Panc1 (cell line): ENCODE measurements around the gene LINGO4. TPM values are rescaled to one million over a fixed set of nuclear protein-coding genes. Genes with fewer than 3 reads are reported as not detected.

Source experiments
- ATAC-seq: fragments of 200-7000 bp; cut with Tn5 transposase; 2 replicates; pipeline ENCODE4 v1.9.1; 2020; ENCODE audit warnings: mild to moderate bottlenecking, moderate library complexity
- BruUV-seq: library from RNA; stranded (reverse); fragments of 400-500 nt; replicated peaks from 2 replicates; lab custom pipeline; 2021; lab: Mats Ljungman, UMichigan
- CTCF ChIA-PET: fragments of 300-600 bp; sonication (Branson Sonifier 250); formaldehyde crosslinking; loops from one replicate; lab custom pipeline; 2022; ENCODE audit warnings: antibody characterized with exemption; lab: Charles Lee
- POLR2A ChIA-PET: fragments of 300-600 bp; sonication (Branson Sonifier 250); formaldehyde crosslinking; loops from one replicate; lab custom pipeline; 2022; ENCODE audit warnings: antibody characterized with exemption; lab: Charles Lee
- DNase-seq: peaks from one replicate; pipeline ENCODE4 v3.0.0-alpha.2; 2010; ENCODE audit warnings: low read depth, low spot score
- H3K27ac ChIP-seq: 2 replicates; pipeline ENCODE4 v1.5.1; 2011; ENCODE audit warnings: mild to moderate bottlenecking, low read length, inconsistent platforms
- H3K27me3 ChIP-seq: fragments of 200-500 bp; sonication (Bioruptor generic); 2 replicates; pipeline ENCODE4 v1.6.0; 2014; ENCODE audit warnings: low read length, inconsistent platforms; ENCODE audit not compliant: control insufficient read depth, insufficient read depth
- H3K36me3 ChIP-seq: fragments of 200-500 bp; sonication (Bioruptor generic); 2 replicates; pipeline ENCODE4 v1.5.1; 2014; ENCODE audit warnings: inconsistent platforms, mild to moderate bottlenecking, low read length, moderate library complexity; ENCODE audit not compliant: control insufficient read depth, insufficient read depth
- H3K4me1 ChIP-seq: 2 replicates; pipeline ENCODE4 v1.5.1; 2011; ENCODE audit warnings: inconsistent platforms, mild to moderate bottlenecking, low read length, moderate library complexity; ENCODE audit not compliant: control insufficient read depth, insufficient read depth
- H3K4me3 ChIP-seq, 2 experiments: 2 replicates each; pipeline ENCODE4 v1.5.1; 2011 to 2012; ENCODE audit warnings: low read depth in 2 of 2, low read length in 2 of 2, mild to moderate bottlenecking in 2 of 2, inconsistent platforms in 1 of 2, moderate library complexity in 1 of 2
- H3K9me3 ChIP-seq: fragments of 200-500 bp; sonication (Bioruptor generic); 2 replicates; pipeline ENCODE4 v1.5.1; 2014; ENCODE audit warnings: low read depth, mild to moderate bottlenecking, inconsistent platforms, low read length, moderate library complexity; ENCODE audit not compliant: control insufficient read depth, insufficient read depth
- CTCF ChIP-seq: fragments of 450-650 bp; IDR thresholded peaks from 2 replicates; pipeline ENCODE4 v1.5.1; 2017; ENCODE audit warnings: mild to moderate bottlenecking
- POLR2AphosphoS5 ChIP-seq: IDR thresholded peaks from 2 replicates; pipeline ENCODE4 v1.6.1; 2012; ENCODE audit warnings: mild to moderate bottlenecking, low read depth, low read length, moderate library complexity
- SIN3A ChIP-seq: IDR thresholded peaks from 2 replicates; pipeline ENCODE4 v1.6.1; 2012; ENCODE audit warnings: low read depth, mild to moderate bottlenecking, low read length, moderate library complexity, borderline replicate concordance; ENCODE audit not compliant: insufficient read depth
- TCF7L2 ChIP-seq: IDR thresholded peaks from 2 replicates; pipeline ENCODE4 v1.6.1; 2011; ENCODE audit warnings: mild to moderate bottlenecking, low read depth, low read length, inconsistent platforms
- in situ Hi-C: cut with HindIII; loops from 2 replicates; pipeline ENCODE4 v1.10.0; 2016; ENCODE audit warnings: low sequenced_read_pairs, low pct_unique_long_range_greater_than_20kb
- intact Hi-C: fragments of 100-400 bp; cut with micrococcal nuclease; formaldehyde crosslinking; loops from one replicate; pipeline ENCODE4 v1.10.0; 2022; ENCODE audit not compliant: unreplicated experiment
- total RNA-seq: library from RNA; stranded (reverse); gene quantifications from one replicate; pipeline ENCODE4 v1.2.1, GENCODE V29; 2021; ENCODE audit not compliant: unreplicated experiment
- TF ChIP-seq, protein P1 (sequence below), 2 experiments: IDR thresholded peaks; 2 replicates each; pipeline ENCODE4 v1.6.1; 2011 to 2012; ENCODE audit warnings: low read depth in 2 of 2, control low read depth in 1 of 2, low read length in 1 of 2, mild to moderate bottlenecking in 1 of 2, moderate library complexity in 1 of 2; ENCODE audit not compliant: insufficient read depth in 1 of 2

The LINGO4 gene
- total RNA-seq, 1 experiment from 2014 or later, result not detected

DNA sequence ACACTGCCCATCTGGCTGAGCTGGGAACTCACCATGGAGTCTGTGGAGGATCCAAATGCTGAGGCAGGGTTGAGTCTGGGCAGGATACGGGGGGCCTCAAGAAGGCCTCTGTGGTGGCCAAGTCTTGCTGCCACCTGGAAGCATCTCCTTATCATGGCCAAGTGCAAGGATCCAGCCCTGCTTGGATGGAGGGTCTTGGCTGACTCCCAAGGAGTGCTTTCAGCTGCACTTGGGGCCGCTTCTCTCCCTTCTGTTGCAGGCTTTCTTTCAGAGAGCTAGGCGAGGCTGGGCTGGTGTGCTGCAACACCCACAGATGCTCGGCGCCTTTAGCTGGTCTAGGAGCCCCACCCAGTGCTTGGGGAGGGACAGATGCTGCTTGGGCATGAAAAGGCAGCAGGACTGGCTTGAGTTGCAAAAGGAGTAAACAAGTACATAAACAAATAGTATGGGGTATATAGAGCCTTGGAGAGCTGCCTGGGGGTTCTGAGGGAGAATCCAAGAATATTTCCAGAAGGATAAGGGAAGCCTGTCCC, 48.3 kb upstream of the LINGO4 start, which contains the start of gene THEM5:
THEM5 (minus strand) TSS at position 302 of the 533 bp plus-strand sequence; CDS start at position 155, 147 bp downstream.
- in situ Hi-C loops (no loop called here), intact Hi-C loops (no loop called here)
- Histone ChIP-seq H3K4me3 (no peak within 1 kb of the TSS), H3K36me3 (no peaks in the 10 kb centered on the region), H3K27me3 (no peaks in the 10 kb centered on the region), H3K27ac (no peak within 1 kb of the TSS), H3K4me1 (no peaks in the 10 kb centered on the region), H3K9me3 (no peaks in the 10 kb centered on the region)
- TF ChIP-seq POLR2AphosphoS5 (no peak), TCF7L2 (no peak), CTCF (no peak), SIN3A (no peak)
- TF ChIP-seq, protein P1, sequence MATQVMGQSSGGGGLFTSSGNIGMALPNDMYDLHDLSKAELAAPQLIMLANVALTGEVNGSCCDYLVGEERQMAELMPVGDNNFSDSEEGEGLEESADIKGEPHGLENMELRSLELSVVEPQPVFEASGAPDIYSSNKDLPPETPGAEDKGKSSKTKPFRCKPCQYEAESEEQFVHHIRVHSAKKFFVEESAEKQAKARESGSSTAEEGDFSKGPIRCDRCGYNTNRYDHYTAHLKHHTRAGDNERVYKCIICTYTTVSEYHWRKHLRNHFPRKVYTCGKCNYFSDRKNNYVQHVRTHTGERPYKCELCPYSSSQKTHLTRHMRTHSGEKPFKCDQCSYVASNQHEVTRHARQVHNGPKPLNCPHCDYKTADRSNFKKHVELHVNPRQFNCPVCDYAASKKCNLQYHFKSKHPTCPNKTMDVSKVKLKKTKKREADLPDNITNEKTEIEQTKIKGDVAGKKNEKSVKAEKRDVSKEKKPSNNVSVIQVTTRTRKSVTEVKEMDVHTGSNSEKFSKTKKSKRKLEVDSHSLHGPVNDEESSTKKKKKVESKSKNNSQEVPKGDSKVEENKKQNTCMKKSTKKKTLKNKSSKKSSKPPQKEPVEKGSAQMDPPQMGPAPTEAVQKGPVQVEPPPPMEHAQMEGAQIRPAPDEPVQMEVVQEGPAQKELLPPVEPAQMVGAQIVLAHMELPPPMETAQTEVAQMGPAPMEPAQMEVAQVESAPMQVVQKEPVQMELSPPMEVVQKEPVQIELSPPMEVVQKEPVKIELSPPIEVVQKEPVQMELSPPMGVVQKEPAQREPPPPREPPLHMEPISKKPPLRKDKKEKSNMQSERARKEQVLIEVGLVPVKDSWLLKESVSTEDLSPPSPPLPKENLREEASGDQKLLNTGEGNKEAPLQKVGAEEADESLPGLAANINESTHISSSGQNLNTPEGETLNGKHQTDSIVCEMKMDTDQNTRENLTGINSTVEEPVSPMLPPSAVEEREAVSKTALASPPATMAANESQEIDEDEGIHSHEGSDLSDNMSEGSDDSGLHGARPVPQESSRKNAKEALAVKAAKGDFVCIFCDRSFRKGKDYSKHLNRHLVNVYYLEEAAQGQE (IDR thresholded peaks at IDR 0.05; ENCODE audit: insufficient read depth in 1 of 2, low read depth in 2 of 2, low read length in 1 of 2), result no peak
- no TSS peak for BruUV-seq
- ChIA-PET CTCF (no interaction called here), POLR2A (no interaction called here)
- DNase-seq (no peak), ATAC-seq (peak; percentile 65; the same call in 1 of the 2 replicates)

DNA sequence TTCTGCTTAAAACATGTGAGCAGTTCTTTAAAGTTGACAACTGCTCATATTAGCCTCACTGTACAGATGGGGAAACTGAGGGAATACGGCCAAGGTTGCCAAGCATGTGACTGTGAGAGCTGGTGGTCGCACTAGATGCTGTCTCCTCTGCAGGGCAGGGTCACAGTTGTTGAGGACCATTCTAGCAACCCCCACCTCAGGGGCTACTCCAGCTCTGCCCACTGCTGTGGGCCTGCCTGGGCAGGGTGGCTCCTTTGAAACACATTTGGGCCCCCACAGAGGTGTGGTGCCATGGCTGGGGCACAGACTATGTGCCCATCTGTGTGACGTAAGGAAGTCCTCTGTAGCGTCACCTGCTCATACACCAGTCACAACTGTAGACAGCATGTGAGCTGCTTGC, 47.5 kb upstream of the LINGO4 start:
- TF ChIP-seq POLR2AphosphoS5 (no peak), TCF7L2 (no peak), SIN3A (no peak), CTCF (no peak)
- TF ChIP-seq, protein P1 (IDR thresholded peaks at IDR 0.05; ENCODE audit: insufficient read depth in 1 of 2, low read depth in 2 of 2, low read length in 1 of 2), result no peak
- H3K27me3 ChIP-seq, result no peaks in the 10 kb centered on the region
- in situ Hi-C loops, result no loop called here
- H3K9me3 ChIP-seq, result no peaks in the 10 kb centered on the region
- DNase-seq (no peak), ATAC-seq (no peak)
- no peak overlapping the region for H3K4me3 ChIP-seq
- H3K36me3 ChIP-seq, result no peaks in the 10 kb centered on the region
- POLR2A ChIA-PET, result interaction anchor here (0.7 kb wide), 1 partner anchor 94 kb away, joined by 9 read pairs; no protein-coding TSS in a partner anchor
- intact Hi-C loops, result no loop called here
- no TSS peak for BruUV-seq
- H3K4me1 ChIP-seq, result no peaks in the 10 kb centered on the region
- CTCF ChIA-PET, result no interaction called here
- no peak overlapping the region for H3K27ac ChIP-seq
